GM12878 (cell line): Measurements from ENCODE around the gene SPDYE1.
"Not testable (repeated sequence)": the region's sequence is repeated elsewhere in the genome, so short reads cannot be mapped to it uniquely, and the experiment has no call there.

Experiments used
- CEBPB ChIP-seq, 2 experiments: fragments of 150-350 bp in 1 of 2; IDR thresholded peaks; 2 replicates each; pipeline ENCODE4 v1.6.1; 2012 to 2014; ENCODE audit warnings: low read depth in 2 of 2, low read length in 2 of 2, borderline replicate concordance in 1 of 2, inconsistent platforms in 1 of 2
- MYC ChIP-seq: IDR thresholded peaks from 2 replicates; pipeline ENCODE4 v1.6.1; 2011; ENCODE audit warnings: mild to moderate bottlenecking, low read length, moderate library complexity, inconsistent platforms; ENCODE audit not compliant: insufficient read depth, insufficient replicate concordance, insufficient read length, severe bottlenecking

GRCh38 chr7:44031319-44031718 is 33.6 kb downstream of the SPDYE1 start:
- not testable (repeated sequence) for TF ChIP-seq MYC; CEBPB (IDR thresholded peaks at IDR 0.05; ENCODE audit: borderline replicate concordance in 1 of 2, low read depth in 2 of 2, low read length in 2 of 2)
